WTC11 (cell line): ENCODE measurements around the gene ANK2.

Source experiments
- CTCF ChIP-seq: fragments of 200-600 bp; IDR thresholded peaks from 2 replicates; pipeline ENCODE4 v1.8.0; 2022; ENCODE audit warnings: antibody characterized with exemption
- FOXK1 ChIP-seq: sonication (generic); formaldehyde crosslinking; IDR thresholded peaks from 2 replicates; pipeline ENCODE4 v1.8.0; 2022; ENCODE audit warnings: mild to moderate bottlenecking, moderate library complexity, missing genetic modification reagents
- HMGXB4 ChIP-seq: sonication (generic); formaldehyde crosslinking; IDR thresholded peaks from 2 replicates; pipeline ENCODE4 v1.8.1; 2023; ENCODE audit warnings: mild to moderate bottlenecking, moderate library complexity, missing genetic modification reagents
- IRF2 ChIP-seq: sonication (generic); formaldehyde crosslinking; IDR thresholded peaks from 2 replicates; pipeline ENCODE4 v1.8.0; 2022; ENCODE audit warnings: low read depth, missing genetic modification reagents, borderline replicate concordance
- KAT7 ChIP-seq: sonication (generic); formaldehyde crosslinking; IDR thresholded peaks from 2 replicates; pipeline ENCODE4 v1.8.1; 2023; ENCODE audit warnings: missing genetic modification reagents, mild to moderate bottlenecking, borderline replicate concordance
- NFE2L1 ChIP-seq: sonication (generic); formaldehyde crosslinking; IDR thresholded peaks from 2 replicates; pipeline ENCODE4 v1.8.1; 2023; ENCODE audit warnings: missing genetic modification reagents
- NFYB ChIP-seq: sonication (generic); formaldehyde crosslinking; conservative IDR thresholded peaks from 2 replicates; pipeline ENCODE4 v1.8.0; 2022; ENCODE audit warnings: low read depth, missing genetic modification reagents
- NR2C2 ChIP-seq: sonication (generic); formaldehyde crosslinking; IDR thresholded peaks from 2 replicates; pipeline ENCODE4 v1.8.0; 2022; ENCODE audit warnings: mild to moderate bottlenecking, missing genetic modification reagents
- ZNF512 ChIP-seq: sonication (generic); formaldehyde crosslinking; IDR thresholded peaks from 2 replicates; pipeline ENCODE4 v1.8.1; 2022; ENCODE audit warnings: missing genetic modification reagents, borderline replicate concordance
- ZNF532 ChIP-seq: fragments of 250-450 bp; sonication (Bioruptor Pico); IDR thresholded peaks from 2 replicates; pipeline ENCODE4 v1.9.0; 2021; ENCODE audit warnings: mild to moderate bottlenecking, borderline replicate concordance
- ZSCAN18 ChIP-seq: fragments of 250-450 bp; sonication (Bioruptor Pico); IDR thresholded peaks from 2 replicates; pipeline ENCODE4 v2.1.2; 2022; ENCODE audit warnings: mild to moderate bottlenecking, moderate library complexity
- TF ChIP-seq, protein P1 (sequence below): sonication (generic); formaldehyde crosslinking; IDR thresholded peaks from 2 replicates; pipeline ENCODE4 v1.8.0; 2022; ENCODE audit warnings: mild to moderate bottlenecking, missing genetic modification reagents
- TF ChIP-seq, protein P2 (sequence below): sonication (generic); formaldehyde crosslinking; IDR thresholded peaks from 2 replicates; pipeline ENCODE4 v1.8.0; 2022; ENCODE audit warnings: mild to moderate bottlenecking, missing genetic modification reagents

GRCh38 chr4:113209153-113209552 lies 159.7 kb downstream of the ANK2 start:
- TF ChIP-seq NFE2L1 (CRISPR knock-in tag) (no peak), CTCF (no peak), HMGXB4 (no peak), ZNF532 (CRISPR knock-in tag) (no peak), ZNF512 (CRISPR knock-in tag) (no peak), IRF2 (CRISPR knock-in tag) (no peak), NR2C2 (CRISPR knock-in tag) (no peak), FOXK1 (CRISPR knock-in tag) (no peak), KAT7 (no peak), ZSCAN18 (CRISPR knock-in tag) (no peak), NFYB (CRISPR knock-in tag) (no peak)
- TF ChIP-seq, protein P1, sequence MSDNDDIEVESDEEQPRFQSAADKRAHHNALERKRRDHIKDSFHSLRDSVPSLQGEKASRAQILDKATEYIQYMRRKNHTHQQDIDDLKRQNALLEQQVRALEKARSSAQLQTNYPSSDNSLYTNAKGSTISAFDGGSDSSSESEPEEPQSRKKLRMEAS: no peak
- TF ChIP-seq, protein P2, sequence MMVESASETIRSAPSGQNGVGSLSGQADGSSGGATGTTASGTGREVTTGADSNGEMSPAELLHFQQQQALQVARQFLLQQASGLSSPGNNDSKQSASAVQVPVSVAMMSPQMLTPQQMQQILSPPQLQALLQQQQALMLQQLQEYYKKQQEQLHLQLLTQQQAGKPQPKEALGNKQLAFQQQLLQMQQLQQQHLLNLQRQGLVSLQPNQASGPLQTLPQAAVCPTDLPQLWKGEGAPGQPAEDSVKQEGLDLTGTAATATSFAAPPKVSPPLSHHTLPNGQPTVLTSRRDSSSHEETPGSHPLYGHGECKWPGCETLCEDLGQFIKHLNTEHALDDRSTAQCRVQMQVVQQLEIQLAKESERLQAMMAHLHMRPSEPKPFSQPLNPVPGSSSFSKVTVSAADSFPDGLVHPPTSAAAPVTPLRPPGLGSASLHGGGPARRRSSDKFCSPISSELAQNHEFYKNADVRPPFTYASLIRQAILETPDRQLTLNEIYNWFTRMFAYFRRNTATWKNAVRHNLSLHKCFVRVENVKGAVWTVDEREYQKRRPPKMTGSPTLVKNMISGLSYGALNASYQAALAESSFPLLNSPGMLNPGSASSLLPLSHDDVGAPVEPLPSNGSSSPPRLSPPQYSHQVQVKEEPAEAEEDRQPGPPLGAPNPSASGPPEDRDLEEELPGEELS (CRISPR knock-in tag): no peak
